Gastrocnemius medialis (tissue), 4 donors: ENCODE measurements around the gene ENDOG.

ENCODE experiments used
- POLR2A ChIP-seq, 2 donors: fragments of 450-650 bp; IDR thresholded peaks; one replicate each; pipeline ENCODE4 v1.6.1; 2017; ENCODE audit warnings: antibody characterized with exemption in 2 of 2, mild to moderate bottlenecking in 2 of 2, moderate library complexity in 2 of 2
- TF ChIP-seq, protein P1 (sequence below), 5 experiments: fragments of 450-650 bp in 3 of 5; fragments of 200-600 bp in 2 of 5; sonication (generic) in 2 of 5; IDR thresholded peaks in 4 of 5; conservative IDR thresholded peaks in 1 of 5; 1 replicate in 4 of 5; 2 replicates in 1 of 5; pipeline ENCODE4 v1.5.1; 2016 to 2019; ENCODE audit warnings: antibody characterized with exemption in 5 of 5, mild to moderate bottlenecking in 3 of 5, moderate library complexity in 3 of 5

- TF ChIP-seq, protein P1, sequence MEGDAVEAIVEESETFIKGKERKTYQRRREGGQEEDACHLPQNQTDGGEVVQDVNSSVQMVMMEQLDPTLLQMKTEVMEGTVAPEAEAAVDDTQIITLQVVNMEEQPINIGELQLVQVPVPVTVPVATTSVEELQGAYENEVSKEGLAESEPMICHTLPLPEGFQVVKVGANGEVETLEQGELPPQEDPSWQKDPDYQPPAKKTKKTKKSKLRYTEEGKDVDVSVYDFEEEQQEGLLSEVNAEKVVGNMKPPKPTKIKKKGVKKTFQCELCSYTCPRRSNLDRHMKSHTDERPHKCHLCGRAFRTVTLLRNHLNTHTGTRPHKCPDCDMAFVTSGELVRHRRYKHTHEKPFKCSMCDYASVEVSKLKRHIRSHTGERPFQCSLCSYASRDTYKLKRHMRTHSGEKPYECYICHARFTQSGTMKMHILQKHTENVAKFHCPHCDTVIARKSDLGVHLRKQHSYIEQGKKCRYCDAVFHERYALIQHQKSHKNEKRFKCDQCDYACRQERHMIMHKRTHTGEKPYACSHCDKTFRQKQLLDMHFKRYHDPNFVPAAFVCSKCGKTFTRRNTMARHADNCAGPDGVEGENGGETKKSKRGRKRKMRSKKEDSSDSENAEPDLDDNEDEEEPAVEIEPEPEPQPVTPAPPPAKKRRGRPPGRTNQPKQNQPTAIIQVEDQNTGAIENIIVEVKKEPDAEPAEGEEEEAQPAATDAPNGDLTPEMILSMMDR (IDR thresholded peaks at IDR 0.05 in 4 of 5, conservative IDR thresholded peaks at IDR 0.05 in 1 of 5): no peak
- TF ChIP-seq POLR2A (IDR thresholded peaks at IDR 0.05): no peak
Observed at GRCh38 chr9:128824911-128825310, 6.6 kb downstream of the ENDOG start.
